WTC11 (cell line): Measurements from ENCODE around the gene RPS6KA2. TPM values are rescaled to one million over a fixed set of nuclear protein-coding genes. Genes with fewer than 3 reads are reported as not detected.
A peak's percentile ranks its signal among the peaks of the same experiment; 100 is the strongest.

ENCODE experiments used
- ATAC-seq: fragments of 200-7000 bp; cut with Tn5 transposase; 2 replicates; pipeline ENCODE4 v1.10.0; 2021; ENCODE audit warnings: mild to moderate bottlenecking, moderate library complexity
- CTCF ChIA-PET: fragments of 300-600 bp; sonication (Branson Sonifier 250); formaldehyde crosslinking; loops from one replicate; lab custom pipeline; 2021; ENCODE audit warnings: antibody characterized with exemption; lab: Charles Lee
- POLR2A ChIA-PET: fragments of 350-600 bp; sonication (Branson Sonifier 250); formaldehyde crosslinking; loops from one replicate; lab custom pipeline; 2021; ENCODE audit warnings: antibody characterized with exemption; lab: Charles Lee
- DNase-seq: peaks from one replicate; pipeline ENCODE4 v3.0.0; 2021; ENCODE audit warnings: low spot score
- H3K27ac Mint-ChIP-seq: 2 replicates; pipeline ENCODE4 v1.8.0; 2021; ENCODE audit warnings: mixed read lengths
- H3K27me3 Mint-ChIP-seq: 2 replicates; pipeline ENCODE4 v1.8.0; 2021; ENCODE audit warnings: low read depth, mild to moderate bottlenecking, moderate library complexity, mixed read lengths
- H3K36me3 Mint-ChIP-seq: 2 replicates; pipeline ENCODE4 v1.8.0; 2021; ENCODE audit warnings: mixed read lengths
- H3K4me1 Mint-ChIP-seq: 2 replicates; pipeline ENCODE4 v1.8.0; 2022; ENCODE audit warnings: mixed read lengths
- H3K4me3 Mint-ChIP-seq: 2 replicates; pipeline ENCODE4 v1.8.0; 2021; ENCODE audit warnings: mild to moderate bottlenecking, moderate library complexity, mixed read lengths
- H3K9me3 Mint-ChIP-seq: 2 replicates; pipeline ENCODE4 v1.8.0; 2021; ENCODE audit warnings: mixed read lengths
- E2F1 ChIP-seq: sonication (generic); formaldehyde crosslinking; IDR thresholded peaks from 2 replicates; pipeline ENCODE4 v1.8.0; 2022; ENCODE audit warnings: mild to moderate bottlenecking, missing genetic modification reagents
- KAT7 ChIP-seq: sonication (generic); formaldehyde crosslinking; IDR thresholded peaks from 2 replicates; pipeline ENCODE4 v1.8.1; 2023; ENCODE audit warnings: missing genetic modification reagents, mild to moderate bottlenecking, borderline replicate concordance
- MAX ChIP-seq: sonication (generic); formaldehyde crosslinking; IDR thresholded peaks from 2 replicates; pipeline ENCODE4 v1.8.0; 2022; ENCODE audit warnings: mild to moderate bottlenecking, missing genetic modification reagents
- MXD4 ChIP-seq: fragments of 250-450 bp; sonication (Bioruptor Pico); IDR thresholded peaks from 2 replicates; pipeline ENCODE4 v1.8.0; 2021; ENCODE audit warnings: mild to moderate bottlenecking, moderate library complexity, borderline replicate concordance
- NR3C1 ChIP-seq: sonication (generic); formaldehyde crosslinking; conservative IDR thresholded peaks from 2 replicates; pipeline ENCODE4 v1.8.1; 2023; ENCODE audit warnings: low read depth, mild to moderate bottlenecking, missing genetic modification reagents
- PREB ChIP-seq: sonication (generic); formaldehyde crosslinking; IDR thresholded peaks from 2 replicates; pipeline ENCODE4 v1.8.1; 2022; ENCODE audit warnings: mild to moderate bottlenecking, missing genetic modification reagents, moderate library complexity, borderline replicate concordance
- RELA ChIP-seq: sonication (generic); formaldehyde crosslinking; IDR thresholded peaks from 2 replicates; pipeline ENCODE4 v1.8.1; 2022; ENCODE audit warnings: missing genetic modification reagents, mild to moderate bottlenecking, borderline replicate concordance
- SP1 ChIP-seq: sonication (generic); formaldehyde crosslinking; conservative IDR thresholded peaks from 2 replicates; pipeline ENCODE4 v1.8.1; 2022; ENCODE audit warnings: missing genetic modification reagents
- TEAD1 ChIP-seq: sonication (generic); formaldehyde crosslinking; IDR thresholded peaks from 2 replicates; pipeline ENCODE4 v1.8.0; 2022; ENCODE audit warnings: mild to moderate bottlenecking, missing genetic modification reagents
- USF1 ChIP-seq: sonication (generic); formaldehyde crosslinking; IDR thresholded peaks from 2 replicates; pipeline ENCODE4 v1.8.0; 2022; ENCODE audit warnings: mild to moderate bottlenecking, missing genetic modification reagents
- ZBTB21 ChIP-seq: sonication (generic); formaldehyde crosslinking; IDR thresholded peaks from 2 replicates; pipeline ENCODE4 v1.8.1; 2023; ENCODE audit warnings: mild to moderate bottlenecking, missing genetic modification reagents, borderline replicate concordance
- ZNF121 ChIP-seq: sonication (generic); formaldehyde crosslinking; IDR thresholded peaks from 2 replicates; pipeline ENCODE4 v1.8.0; 2023; ENCODE audit warnings: missing genetic modification reagents
- ZNF425 ChIP-seq: fragments of 250-450 bp; sonication (Bioruptor Pico); conservative IDR thresholded peaks from 2 replicates; pipeline ENCODE4 v1.9.0; 2021; ENCODE audit warnings: mild to moderate bottlenecking
- ZNF512 ChIP-seq: sonication (generic); formaldehyde crosslinking; IDR thresholded peaks from 2 replicates; pipeline ENCODE4 v1.8.1; 2022; ENCODE audit warnings: missing genetic modification reagents, borderline replicate concordance
- total RNA-seq: library from RNA; stranded (reverse); gene quantifications from 3 replicates; pipeline ENCODE4 v1.2.3, GENCODE V29; 2021

RPS6KA2 gene
- total RNA-seq, 1 experiment from 2014 or later: 24.2 TPM

GRCh38 chr6:166497087-166497899, 129.8 kb downstream of the RPS6KA2 start (continued):
- TF ChIP-seq RELA (CRISPR knock-in tag): no peak
- TF ChIP-seq ZNF512 (CRISPR knock-in tag): no peak
- TF ChIP-seq KAT7: no peak
- no peak for TF ChIP-seq E2F1
- no peak for TF ChIP-seq MAX (CRISPR knock-in tag)
- TF ChIP-seq ZBTB21: no peak
- TF ChIP-seq ZNF425 (CRISPR knock-in tag): no peak
- TF ChIP-seq ZNF121 (CRISPR knock-in tag): no peak
- TF ChIP-seq USF1 (CRISPR knock-in tag): no peak

GRCh38 chr6:166496460-166496859, 130.6 kb downstream of the RPS6KA2 start:
- CTCF ChIA-PET: no interaction called here
- no peaks in the 10 kb centered on the region for H3K27me3 Mint-ChIP-seq
- TF ChIP-seq PREB (CRISPR knock-in tag): no peak
- no peak for TF ChIP-seq TEAD1 (CRISPR knock-in tag)
- TF ChIP-seq, all 79 proteins: peak for 0
- Mint-ChIP-seq H3K9me3 (no peaks in the 10 kb centered on the region), H3K27ac (peak overlapping the region; percentile 50; the same call in 1 of the 2 replicates), H3K4me3 (no peak overlapping the region), H3K36me3 (peaks cover 5% of the 10 kb centered on the region), H3K4me1 (no peaks in the 10 kb centered on the region)
- DNase-seq: no peak
- POLR2A ChIA-PET: no interaction called here
- no peak for ATAC-seq

- CTCF ChIA-PET: no interaction called here
- POLR2A ChIA-PET: no interaction called here
- Mint-ChIP-seq H3K27ac (no peak overlapping the region), H3K36me3 (peaks cover 5% of the 10 kb centered on the region), H3K27me3 (no peaks in the 10 kb centered on the region), H3K9me3 (no peaks in the 10 kb centered on the region), H3K4me3 (no peak overlapping the region), H3K4me1 (no peaks in the 10 kb centered on the region)
- no peak for TF ChIP-seq NR3C1 (CRISPR knock-in tag)
- no peak for TF ChIP-seq MXD4 (CRISPR knock-in tag)
- no peak for TF ChIP-seq SP1 (CRISPR knock-in tag)
- DNase-seq: no peak
- ATAC-seq: no peak
Observed at GRCh38 chr6:166495487-166496314, 131.3 kb downstream of the RPS6KA2 start.
